GM12878 (cell line): ENCODE data around the gene MYL3. TPM values are rescaled to one million over a fixed set of nuclear protein-coding genes. Genes with fewer than 3 reads are reported as not detected.

Source experiments
- ATAC-seq: fragments of 200-7000 bp; cut with Tn5 transposase; 3 replicates; pipeline ENCODE4 v1.9.1; 2020; ENCODE audit warnings: mild to moderate bottlenecking, moderate library complexity
- BruUV-seq: library from RNA; stranded (reverse); fragments of 400-500 nt; replicated peaks from 2 replicates; lab custom pipeline; 2021; lab: Mats Ljungman, UMichigan
- CTCF ChIA-PET: fragments of 300-600 bp; sonication (Branson Sonifier 250); formaldehyde crosslinking; extraction: SDS; loops from one replicate; lab custom pipeline; 2021; ENCODE audit warnings: inconsistent platforms; lab: Yijun Ruan, JAX
- POLR2A ChIA-PET: fragments of 350-600 bp; formaldehyde crosslinking; extraction: SDS; loops from one replicate; lab custom pipeline; 2021; ENCODE audit warnings: inconsistent platforms; lab: Charles Lee
- RAD21 ChIA-PET: fragments of 300-600 bp; sonication (Branson Sonifier 250); formaldehyde crosslinking; loops from one replicate; lab custom pipeline; 2023; ENCODE audit warnings: antibody characterized with exemption; ENCODE audit not compliant: unreplicated experiment; lab: Charles Lee
- SMC1A ChIA-PET: fragments of 300-600 bp; sonication (Branson Sonifier 250); formaldehyde crosslinking; loops from one replicate; lab custom pipeline; 2023; ENCODE audit not compliant: unreplicated experiment, uncharacterized antibody; lab: Charles Lee
- DNase-seq: peaks from one replicate; pipeline ENCODE4 v3.0.0-alpha.2; 2011; ENCODE audit warnings: low read depth, low spot score
- FAIRE-seq: peaks from 3 replicates; lab custom pipeline; 2011; peaks lifted over from hg19 to GRCh38; lab: Jason Lieb, UNC
- H2AFZ ChIP-seq: 2 replicates; pipeline ENCODE4 v1.6.0; 2011; ENCODE audit warnings: low read depth, low read length, control low read depth; ENCODE audit not compliant: control insufficient read depth
- H3K27ac ChIP-seq: 2 replicates; pipeline ENCODE4 v1.5.1; 2011; ENCODE audit warnings: control low read depth; ENCODE audit not compliant: control insufficient read depth, insufficient read depth
- H3K27me3 ChIP-seq, 2 experiments: replicated peaks in 1 of 2; 2 replicates each; pipeline versions ENCODE4 v1.6.0 to v1.6.1; 2011; ENCODE audit warnings: low read length in 1 of 2; ENCODE audit not compliant: control insufficient read depth in 2 of 2, insufficient read depth in 2 of 2
- H3K36me3 ChIP-seq, 2 experiments: 2 replicates each; pipeline ENCODE4 v1.5.1; 2011; ENCODE audit warnings: low read length in 1 of 2; ENCODE audit not compliant: control insufficient read depth in 2 of 2, insufficient read depth in 2 of 2
- H3K4me1 ChIP-seq: 2 replicates; pipeline ENCODE4 v1.6.1; 2011; ENCODE audit warnings: mild to moderate bottlenecking, low read length, moderate library complexity, mixed read lengths; ENCODE audit not compliant: control insufficient read depth, insufficient read depth
- H3K4me2 ChIP-seq: 2 replicates; pipeline ENCODE4 v1.6.0; 2011; ENCODE audit warnings: control low read depth; ENCODE audit not compliant: control insufficient read depth, insufficient read depth
- H3K4me3 ChIP-seq: fragments of 200-600 bp; sonication (generic); 2 replicates; pipeline ENCODE4 v1.5.1; 2016
- H3K79me2 ChIP-seq: 2 replicates; pipeline ENCODE4 v1.6.0; 2011; ENCODE audit warnings: low read length; ENCODE audit not compliant: control insufficient read depth, insufficient read depth
- H3K9ac ChIP-seq: 2 replicates; pipeline ENCODE4 v1.8.0; 2011; ENCODE audit warnings: low read length, control low read depth, mixed read lengths; ENCODE audit not compliant: control insufficient read depth, insufficient read depth
- H3K9me3 ChIP-seq: replicated peaks from 3 replicates; pipeline ENCODE4 v1.5.1; 2011; ENCODE audit warnings: mild to moderate bottlenecking, low read length; ENCODE audit not compliant: control insufficient read depth, insufficient read depth
- H4K20me1 ChIP-seq: 2 replicates; pipeline ENCODE4 v1.6.0; 2011; ENCODE audit not compliant: control insufficient read depth, insufficient read depth
- ATF7 ChIP-seq: fragments of 450-650 bp; IDR thresholded peaks from 2 replicates; pipeline ENCODE4 v1.6.1; 2016; ENCODE audit warnings: low read depth, mild to moderate bottlenecking
- BHLHE40 ChIP-seq, 2 experiments: fragments of 450-650 bp in 1 of 2; IDR thresholded peaks; 2 replicates each; pipeline ENCODE4 v1.6.1; 2011 to 2017; ENCODE audit warnings: low read depth in 2 of 2, borderline replicate concordance in 1 of 2, improper control_type of control experiment in 1 of 2, low read length in 1 of 2, mild to moderate bottlenecking in 1 of 2
- BMI1 ChIP-seq: fragments of 450-650 bp; IDR thresholded peaks from 2 replicates; pipeline ENCODE4 v1.6.1; 2016; ENCODE audit warnings: mild to moderate bottlenecking, moderate library complexity, borderline replicate concordance
- CBX5 ChIP-seq: sonication (generic); IDR thresholded peaks from 2 replicates; pipeline ENCODE4 v1.6.1; 2016; ENCODE audit warnings: low read depth, moderate library complexity, mild to moderate bottlenecking, inconsistent platforms
- CREB1 ChIP-seq: IDR thresholded peaks from 2 replicates; pipeline ENCODE4 v1.6.1; 2012; ENCODE audit warnings: low read depth, mild to moderate bottlenecking, inconsistent platforms
- EP300 ChIP-seq, 2 experiments: fragments of 150-350 bp in 1 of 2; IDR thresholded peaks; 2 replicates each; pipeline ENCODE4 v1.6.1; 2011 to 2012; ENCODE audit warnings: low read depth in 2 of 2, low read length in 2 of 2, borderline replicate concordance in 1 of 2, improper control_type of control experiment in 1 of 2, inconsistent platforms in 1 of 2; ENCODE audit not compliant: control insufficient read depth in 1 of 2
- ESRRA ChIP-seq: IDR thresholded peaks from 2 replicates; pipeline ENCODE4 v1.6.1; 2012; ENCODE audit warnings: mild to moderate bottlenecking, low read length, improper control_type of control experiment
- FOXK2 ChIP-seq: fragments of 450-650 bp; IDR thresholded peaks from 2 replicates; pipeline ENCODE4 v1.6.1; 2017; ENCODE audit warnings: mild to moderate bottlenecking, moderate library complexity
- FOXM1 ChIP-seq: IDR thresholded peaks from 2 replicates; pipeline ENCODE4 v1.6.1; 2012; ENCODE audit warnings: low read depth, mild to moderate bottlenecking, inconsistent platforms, low read length, moderate library complexity
- GATAD2B ChIP-seq: fragments of 450-650 bp; conservative IDR thresholded peaks from 2 replicates; pipeline ENCODE4 v1.6.1; 2017; ENCODE audit warnings: low read depth, mild to moderate bottlenecking, moderate library complexity
- HDAC2 ChIP-seq: fragments of 200-600 bp; sonication (generic); IDR thresholded peaks from 2 replicates; pipeline ENCODE4 v1.6.1; 2017
- MTA3 ChIP-seq: IDR thresholded peaks from 2 replicates; pipeline ENCODE4 v1.6.1; 2012; ENCODE audit warnings: low read length, inconsistent platforms, borderline replicate concordance
- NBN ChIP-seq: fragments of 450-650 bp; IDR thresholded peaks from 2 replicates; pipeline ENCODE4 v1.6.1; 2016
- NFXL1 ChIP-seq: fragments of 450-650 bp; IDR thresholded peaks from 2 replicates; pipeline ENCODE4 v1.6.1; 2017; ENCODE audit warnings: antibody characterized with exemption, mild to moderate bottlenecking, borderline replicate concordance
- NFYA ChIP-seq: IDR thresholded peaks from 2 replicates; pipeline ENCODE4 v1.6.1; 2011; ENCODE audit warnings: low read depth, mild to moderate bottlenecking, low read length, improper control_type of control experiment, borderline replicate concordance
- RAD51 ChIP-seq: fragments of 450-650 bp; IDR thresholded peaks from 2 replicates; pipeline ENCODE4 v1.6.1; 2016; ENCODE audit warnings: moderate library complexity, mild to moderate bottlenecking, inconsistent platforms
- RELA ChIP-seq: fragments of 450-650 bp; IDR thresholded peaks from 2 replicates; pipeline ENCODE4 v1.8.0; 2014; ENCODE audit warnings: borderline replicate concordance; ENCODE audit not compliant: partially characterized antibody
- SIX5 ChIP-seq: IDR thresholded peaks from 2 replicates; pipeline ENCODE4 v1.6.1; 2011; ENCODE audit warnings: mild to moderate bottlenecking, low read depth, low read length, moderate library complexity; ENCODE audit not compliant: severe bottlenecking
- SP1 ChIP-seq: IDR thresholded peaks from one replicate; pipeline ENCODE4 v1.6.1; 2011; ENCODE audit warnings: low read depth, low read length
- STAT1 ChIP-seq: fragments of 450-650 bp; conservative IDR thresholded peaks from 2 replicates; pipeline ENCODE4 v1.6.1; 2014; ENCODE audit warnings: antibody characterized with exemption, mild to moderate bottlenecking
- SUZ12 ChIP-seq: fragments of 200-600 bp; sonication (generic); IDR thresholded peaks from one replicate; pipeline ENCODE4 v1.6.1; 2018; ENCODE audit warnings: antibody characterized with exemption, mild to moderate bottlenecking; ENCODE audit not compliant: unreplicated experiment
- ZNF207 ChIP-seq: fragments of 450-650 bp; IDR thresholded peaks from 2 replicates; pipeline ENCODE4 v1.6.1; 2014; ENCODE audit warnings: antibody characterized with exemption, mild to moderate bottlenecking, borderline replicate concordance
- WGBS: methylation state at CpG from one replicate; pipeline ENCODE4 v1.1.6; 2016; ENCODE audit warnings: low lambda C conversion rate; ENCODE audit not compliant: insufficient replicate concordance, insufficient coverage; ENCODE audit errors: missing lambda C conversion rate; 5-methylcytosine and 5-hydroxymethylcytosine counted together
- in situ Hi-C: fragments of 300-500 bp; cut with MboI; formaldehyde crosslinking; loops from 9 replicates; pipeline ENCODE4 v1.14.3; 2018; ENCODE audit warnings: mixed read lengths
- intact Hi-C: fragments of 100-400 bp; cut with micrococcal nuclease; formaldehyde crosslinking; loops from one replicate; pipeline ENCODE4 v1.14.2; 2022; ENCODE audit not compliant: unreplicated experiment
- polyA plus RNA-seq, 11 experiments: library from polyadenylated mRNA; depleted of rRNA in 4 of 11; unstranded in 6 of 11; stranded (reverse) in 5 of 11; fragments of >200 nt; fragmentation: Nextera tagmentation in 4 of 11; fragmentation: Illumina TruSeq in 1 of 11; extraction: Ambion mirVana in 4 of 11; extraction: Trizol in 1 of 11; gene quantifications; 1 replicate in 1 of 11; 2 replicates in 10 of 11; pipeline versions ENCODE4 v1.2.1 to v1.2.3, GENCODE V29; 2011 to 2016; ENCODE audit warnings: inconsistent platforms in 2 of 11, missing spikeins in 2 of 11, low read depth in 1 of 11
- total RNA-seq, 4 experiments: library from RNA; depleted of rRNA in 3 of 4; stranded (reverse); fragments of >200 nt in 3 of 4; fragmentation: Illumina TruSeq in 1 of 4; extraction: Trizol in 1 of 4; gene quantifications; 2 replicates each; pipeline versions ENCODE4 v1.2.1 to v1.2.3, GENCODE V29; 2013 to 2021

Gene MYL3
- total and polyA plus RNA-seq, 10 of the 15 experiments (the other 5 are each of a cell fraction or from before 2014, with no cell fraction given) = 0.40 TPM; not detected in 9

- SMC1A ChIA-PET = no interaction called here
- no peak overlapping the region for H3K27ac ChIP-seq
- no peak for DNase-seq
- no peaks in the 10 kb centered on the region for H3K4me1 ChIP-seq
- 61% methylated on average over 6 of the region's 6 CpGs for WGBS
- no peak overlapping the region for H3K4me3 ChIP-seq
- H3K27me3 ChIP-seq = no peaks in the 10 kb centered on the region
- POLR2A ChIA-PET = no interaction called here
- intact Hi-C loops = no loop called here
- FAIRE-seq = no peak
- H3K79me2 ChIP-seq = no peaks in the 10 kb centered on the region
- no peaks in the 10 kb centered on the region for H3K9me3 ChIP-seq
- H2AFZ ChIP-seq = no peak overlapping the region
- H3K4me2 ChIP-seq = no peak overlapping the region
- H3K9ac ChIP-seq = no peak overlapping the region
- H4K20me1 ChIP-seq = no peaks in the 10 kb centered on the region
- in situ Hi-C loops = no loop called here
- no TSS peak for BruUV-seq
- CTCF ChIA-PET = interaction anchor here (0.6 to 2.2 kb wide), 3 partner anchors 33 to 229 kb away, joined by 3 to 6 read pairs (median 3); no protein-coding TSS in a partner anchor
- no peak for ATAC-seq
- TF ChIP-seq ZNF207 = no peak
- TF ChIP-seq NFXL1 = no peak
- no peak for TF ChIP-seq CBX5
- TF ChIP-seq ATF7 = no peak
- no peak for TF ChIP-seq CREB1
- no peak for TF ChIP-seq MTA3
- TF ChIP-seq SP1 = no peak
- TF ChIP-seq SIX5 = no peak
- TF ChIP-seq NFYA = no peak
- no peaks in the 10 kb centered on the region for H3K36me3 ChIP-seq
- RAD21 ChIA-PET = interaction anchor here (1.9 kb wide), 1 partner anchor 9 kb away, joined by 5 read pairs; no protein-coding TSS in a partner anchor
Measured at GRCh38 chr3:46900356-46900755, 37.1 kb upstream of the MYL3 start.

GRCh38 chr3:46900007-46900292, 36.7 kb upstream of the MYL3 start:
- H3K9me3 ChIP-seq = no peaks in the 10 kb centered on the region
- ChIA-PET RAD21 (interaction anchor here (1.9 kb wide), 1 partner anchor 10 kb away, joined by 5 read pairs; no protein-coding TSS in a partner anchor), CTCF (interaction anchor here (0.6 kb wide), 1 partner anchor 35 kb away, joined by 3 read pairs; no protein-coding TSS in a partner anchor), POLR2A (no interaction called here), SMC1A (no interaction called here)
- no peak overlapping the region for H3K4me3 ChIP-seq
- no peak overlapping the region for H2AFZ ChIP-seq
- no peak for FAIRE-seq
- H3K27ac ChIP-seq = no peak overlapping the region
- no peak overlapping the region for H3K9ac ChIP-seq
- intact Hi-C loops = no loop called here
- no peaks in the 10 kb centered on the region for H4K20me1 ChIP-seq
- in situ Hi-C loops = no loop called here
- no peaks in the 10 kb centered on the region for H3K79me2 ChIP-seq
- no peak for ATAC-seq
- no TSS peak for BruUV-seq
- no peak overlapping the region for H3K4me2 ChIP-seq
- no peaks in the 10 kb centered on the region for H3K27me3 ChIP-seq
- H3K4me1 ChIP-seq = no peaks in the 10 kb centered on the region
- WGBS = 78% methylated on average over 5 of the region's 5 CpGs
- DNase-seq = no peak
- H3K36me3 ChIP-seq = no peaks in the 10 kb centered on the region
- no peak for TF ChIP-seq BMI1
- no peak for TF ChIP-seq RAD51
- TF ChIP-seq STAT1 = no peak
- no peak for TF ChIP-seq EP300 (IDR thresholded peaks at IDR 0.05; ENCODE audit: borderline replicate concordance in 1 of 2, control insufficient read depth in 1 of 2, low read depth in 2 of 2, low read length in 2 of 2)
- no peak for TF ChIP-seq GATAD2B
- no peak for TF ChIP-seq FOXK2
- no peak for TF ChIP-seq BHLHE40 (IDR thresholded peaks at IDR 0.05; ENCODE audit: borderline replicate concordance in 1 of 2, low read depth in 2 of 2, low read length in 1 of 2)
- no peak for TF ChIP-seq ESRRA
- no peak for TF ChIP-seq NBN
- no peak for TF ChIP-seq ATF7
- TF ChIP-seq FOXM1 = no peak
- TF ChIP-seq RELA = no peak
- TF ChIP-seq SUZ12 = no peak
- TF ChIP-seq HDAC2 = no peak
